ENCODE results near the gene PRDM1.

Gene PRDM1

GRCh38 chr6:106101466-106101865, 15.3 kb downstream of the PRDM1 start:
- TF ChIP-seq, protein P1, sequence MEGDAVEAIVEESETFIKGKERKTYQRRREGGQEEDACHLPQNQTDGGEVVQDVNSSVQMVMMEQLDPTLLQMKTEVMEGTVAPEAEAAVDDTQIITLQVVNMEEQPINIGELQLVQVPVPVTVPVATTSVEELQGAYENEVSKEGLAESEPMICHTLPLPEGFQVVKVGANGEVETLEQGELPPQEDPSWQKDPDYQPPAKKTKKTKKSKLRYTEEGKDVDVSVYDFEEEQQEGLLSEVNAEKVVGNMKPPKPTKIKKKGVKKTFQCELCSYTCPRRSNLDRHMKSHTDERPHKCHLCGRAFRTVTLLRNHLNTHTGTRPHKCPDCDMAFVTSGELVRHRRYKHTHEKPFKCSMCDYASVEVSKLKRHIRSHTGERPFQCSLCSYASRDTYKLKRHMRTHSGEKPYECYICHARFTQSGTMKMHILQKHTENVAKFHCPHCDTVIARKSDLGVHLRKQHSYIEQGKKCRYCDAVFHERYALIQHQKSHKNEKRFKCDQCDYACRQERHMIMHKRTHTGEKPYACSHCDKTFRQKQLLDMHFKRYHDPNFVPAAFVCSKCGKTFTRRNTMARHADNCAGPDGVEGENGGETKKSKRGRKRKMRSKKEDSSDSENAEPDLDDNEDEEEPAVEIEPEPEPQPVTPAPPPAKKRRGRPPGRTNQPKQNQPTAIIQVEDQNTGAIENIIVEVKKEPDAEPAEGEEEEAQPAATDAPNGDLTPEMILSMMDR (IDR thresholded peaks at IDR 0.05; ENCODE audit: insufficient read depth, low read depth, low read length, missing control alignments), result no peak
- peak; percentile 92 for DNase-seq (ENCODE audit: low read depth)
- H3K4me3 ChIP-seq (ENCODE audit: low read length), result no peak overlapping the region

DNA sequence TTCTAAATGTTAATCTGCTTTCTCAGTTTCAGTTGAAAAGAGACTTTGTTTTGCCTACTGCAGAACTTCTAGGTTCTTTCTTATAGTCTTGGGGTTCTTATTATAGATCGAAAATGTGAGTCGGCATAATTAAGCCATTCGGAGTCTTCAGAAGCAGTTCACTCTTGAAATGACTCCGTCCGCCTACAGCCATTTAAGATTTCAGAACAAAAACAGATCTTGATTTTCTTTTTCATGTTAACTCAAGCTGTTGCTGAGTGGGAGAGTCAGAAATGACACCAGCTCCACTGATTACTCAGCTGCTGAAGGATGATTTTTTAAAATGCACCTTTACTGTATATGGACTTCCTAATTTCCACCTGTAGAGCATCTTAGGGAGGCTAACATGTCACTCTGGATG, 15.9 kb downstream of the PRDM1 start:
- TF ChIP-seq, protein P1 (IDR thresholded peaks at IDR 0.05; ENCODE audit: insufficient read depth, low read depth, low read length, missing control alignments), result no peak
- no peak for DNase-seq (ENCODE audit: low read depth)
- no peak overlapping the region for H3K4me3 ChIP-seq (ENCODE audit: low read length)

GRCh38 chr6:106102967-106103727, 17.0 kb downstream of the PRDM1 start:
- H3K4me3 ChIP-seq (ENCODE audit: low read length), result peak overlapping the region; percentile 15
- TF ChIP-seq, protein P1 (IDR thresholded peaks at IDR 0.05; ENCODE audit: insufficient read depth, low read depth, low read length, missing control alignments), result no peak
- no peak for DNase-seq (ENCODE audit: low read depth)

DNA sequence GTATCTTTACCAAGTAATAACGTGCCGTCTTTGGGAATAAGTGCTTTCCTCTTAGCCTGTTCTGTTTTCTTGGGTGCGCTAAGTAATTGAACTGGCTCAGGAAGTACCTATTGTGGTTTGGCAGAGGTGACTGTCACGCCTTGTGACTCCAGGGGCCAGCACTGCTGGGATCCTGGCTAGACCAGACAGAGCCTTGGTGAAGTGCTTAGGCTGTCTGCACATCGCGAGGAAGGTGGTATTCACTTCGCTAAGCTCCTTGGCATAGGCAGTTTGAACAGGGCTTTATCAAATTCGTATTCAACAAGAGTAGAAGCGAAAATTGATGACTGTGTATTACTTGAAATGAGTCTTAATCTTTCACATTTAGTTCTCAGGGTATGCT, 17.6 kb downstream of the PRDM1 start:
- peak; percentile 50 for DNase-seq (ENCODE audit: low read depth)
- peak overlapping the region; percentile 15 for H3K4me3 ChIP-seq (ENCODE audit: low read length)
- TF ChIP-seq, protein P1 (IDR thresholded peaks at IDR 0.05; ENCODE audit: insufficient read depth, low read depth, low read length, missing control alignments), result no peak

DNA sequence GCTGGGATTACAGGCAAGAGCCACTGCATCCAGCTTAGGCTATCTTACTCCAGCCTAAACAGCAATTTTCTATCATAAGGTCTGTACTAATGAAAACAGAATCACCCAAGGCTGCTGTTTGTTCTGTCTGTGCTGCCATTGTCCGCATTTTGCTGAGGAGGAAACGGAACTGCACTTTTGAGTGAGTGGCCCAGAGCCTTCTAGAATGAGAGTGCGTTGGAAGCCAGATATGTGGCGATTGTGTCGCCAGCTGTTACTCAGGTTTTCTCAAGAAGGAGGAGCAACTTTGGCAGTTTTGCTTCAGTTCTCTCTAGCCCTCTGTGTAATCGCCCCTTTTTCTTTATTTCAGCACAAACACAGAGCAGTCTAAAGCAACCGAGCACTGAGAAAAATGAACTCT, 18.3 kb downstream of the PRDM1 start:
- DNase-seq (ENCODE audit: low read depth), result no peak
- H3K4me3 ChIP-seq (ENCODE audit: low read length), result no peak overlapping the region
- TF ChIP-seq, protein P1 (IDR thresholded peaks at IDR 0.05; ENCODE audit: insufficient read depth, low read depth, low read length, missing control alignments), result no peak

DNA sequence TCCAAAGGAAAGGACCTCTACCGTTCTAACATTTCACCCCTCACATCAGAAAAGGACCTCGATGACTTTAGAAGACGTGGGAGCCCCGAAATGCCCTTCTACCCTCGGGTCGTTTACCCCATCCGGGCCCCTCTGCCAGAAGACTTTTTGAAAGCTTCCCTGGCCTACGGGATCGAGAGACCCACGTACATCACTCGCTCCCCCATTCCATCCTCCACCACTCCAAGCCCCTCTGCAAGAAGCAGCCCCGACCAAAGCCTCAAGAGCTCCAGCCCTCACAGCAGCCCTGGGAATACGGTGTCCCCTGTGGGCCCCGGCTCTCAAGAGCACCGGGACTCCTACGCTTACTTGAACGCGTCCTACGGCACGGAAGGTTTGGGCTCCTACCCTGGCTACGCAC, 18.8 kb downstream of the PRDM1 start:
- TF ChIP-seq, protein P1 (IDR thresholded peaks at IDR 0.05; ENCODE audit: insufficient read depth, low read depth, low read length, missing control alignments), result no peak
- no peak for DNase-seq (ENCODE audit: low read depth)
- H3K4me3 ChIP-seq (ENCODE audit: low read length), result no peak overlapping the region

- no peak for DNase-seq (ENCODE audit: low read depth)
- TF ChIP-seq, protein P1 (IDR thresholded peaks at IDR 0.05; ENCODE audit: insufficient read depth, low read depth, low read length, missing control alignments), result no peak
- no peak overlapping the region for H3K4me3 ChIP-seq (ENCODE audit: low read length)
These were observed 19.4 kb downstream of the PRDM1 start for GRCh38 chr6:106105493-106105892.
